Lower lobe of right lung (tissue), 2 donors: ENCODE data around the gene SCAI. TPM values are rescaled to one million over a fixed set of nuclear protein-coding genes. Genes with fewer than 3 reads are reported as not detected.
A peak's percentile ranks its signal among the peaks of the same experiment; 100 is the strongest.

Source experiments
- ATAC-seq, 2 donors: fragments of 200-7000 bp; cut with Tn5 transposase; one replicate each; pipeline ENCODE4 v1.9.1; 2020 to 2022; ENCODE audit warnings: mild to moderate bottlenecking in 2 of 2, moderate library complexity in 2 of 2
- DNase-seq: peaks from one replicate; pipeline ENCODE4 v3.0.0-alpha.2; 2020
- H3K27ac ChIP-seq: fragments of 200-600 bp; one replicate; pipeline ENCODE4 v1.8.0; 2022
- H3K27me3 ChIP-seq: fragments of 200-600 bp; one replicate; pipeline ENCODE4 v1.8.0; 2022; ENCODE audit warnings: low read depth
- H3K36me3 ChIP-seq: fragments of 200-600 bp; one replicate; pipeline ENCODE4 v1.8.0; 2022; ENCODE audit warnings: mild to moderate bottlenecking
- H3K4me1 ChIP-seq: fragments of 200-600 bp; one replicate; pipeline ENCODE4 v1.8.0; 2022
- H3K4me3 ChIP-seq: fragments of 200-600 bp; one replicate; pipeline ENCODE4 v1.8.0; 2022; ENCODE audit warnings: mild to moderate bottlenecking
- H3K9me3 ChIP-seq: fragments of 200-600 bp; one replicate; pipeline ENCODE4 v1.8.0; 2022
- CTCF ChIP-seq: fragments of 200-600 bp; IDR thresholded peaks from one replicate; pipeline ENCODE4 v1.8.0; 2022; ENCODE audit warnings: antibody characterized with exemption, mild to moderate bottlenecking
- intact Hi-C: fragments of 100-400 bp; cut with DNase I; formaldehyde crosslinking; loops from one replicate; pipeline ENCODE4 v1.11.0; 2022
- total RNA-seq: library from RNA; stranded (reverse); fragmentation: NEBNext Ultra II Directional; extraction: Animal tissue kit (Norgen Biotek cat#: 25700); gene quantifications from one replicate; pipeline ENCODE4 v1.2.1, GENCODE V29; 2021
- donor health status: DM: no; HTN: yes; CAD: no; lungs with severe emphysema.

The SCAI gene
- total RNA-seq, 1 donor from 2014 or later, result 22.3 TPM

- H3K9me3 ChIP-seq, result no peaks in the 10 kb centered on the region
- peaks cover 41% of the 10 kb centered on the region for H3K4me1 ChIP-seq
- H3K27ac ChIP-seq, result peak overlapping the region; percentile 18
- intact Hi-C loops, result no loop called here
- DNase-seq, result no peak
- peaks cover 31% of the 10 kb centered on the region for H3K36me3 ChIP-seq
- no peak for TF ChIP-seq CTCF
- no peak overlapping the region for H3K4me3 ChIP-seq
- H3K27me3 ChIP-seq, result no peaks in the 10 kb centered on the region
- ATAC-seq, result peak in 1 of 2 donors; percentile 5
Observed at GRCh38 chr9:125146247-125146646, 2.9 kb upstream of the SCAI start.

GRCh38 chr9:125145425-125145824 lies 2.1 kb upstream of the SCAI start:
- Histone ChIP-seq H3K4me1 (peaks cover 41% of the 10 kb centered on the region), H3K9me3 (no peaks in the 10 kb centered on the region), H3K27ac (no peak overlapping the region), H3K4me3 (no peak overlapping the region), H3K27me3 (no peaks in the 10 kb centered on the region), H3K36me3 (peaks cover 23% of the 10 kb centered on the region)
- no peak for ATAC-seq
- no peak for DNase-seq
- TF ChIP-seq CTCF, result no peak
- intact Hi-C loops, result no loop called here

DNA sequence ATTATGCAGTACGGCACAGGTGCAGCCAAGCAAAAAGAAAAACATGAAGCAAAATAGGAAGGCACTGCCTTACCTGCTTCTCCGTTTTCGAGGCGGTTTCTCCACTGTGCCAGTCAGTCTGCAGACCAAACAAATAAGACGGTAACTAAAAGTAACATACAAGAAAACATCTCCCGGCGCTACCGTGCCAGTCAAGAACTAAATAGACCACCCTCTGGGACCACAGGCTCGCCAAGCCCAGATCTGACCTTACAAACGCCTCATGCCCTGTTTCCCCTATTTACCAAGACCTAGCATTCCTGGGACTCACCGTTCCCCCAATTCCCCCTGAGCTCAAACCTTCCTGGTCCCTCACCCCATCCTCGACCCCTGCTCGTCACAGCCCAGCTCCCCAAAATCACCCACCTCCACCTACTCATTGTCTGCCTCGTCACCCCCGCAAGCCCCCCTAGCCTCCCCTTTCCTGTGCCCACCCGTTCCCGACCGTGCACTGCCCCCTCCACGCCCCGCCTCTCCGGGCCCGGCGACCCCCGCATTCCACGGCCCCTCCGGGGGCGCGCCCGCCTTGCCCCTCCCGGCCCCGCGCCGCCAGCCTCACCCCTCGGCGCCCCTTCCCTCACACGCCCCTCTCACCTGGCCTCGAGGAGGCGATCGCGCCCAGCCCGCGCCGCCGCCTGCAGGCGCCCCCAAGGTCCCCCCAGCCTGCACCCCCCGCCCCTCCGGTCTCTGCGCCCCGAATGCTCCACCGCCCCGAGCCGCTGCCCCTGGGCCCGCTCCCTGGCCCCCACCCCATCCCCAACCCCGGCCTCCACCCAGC lies 560 bp downstream of the SCAI start:
- H3K9me3 ChIP-seq, result no peaks in the 10 kb centered on the region
- ATAC-seq (no peak), DNase-seq (no peak)
- peaks cover 37% of the 10 kb centered on the region for H3K4me1 ChIP-seq
- no peak for TF ChIP-seq CTCF
- peaks cover 2% of the 10 kb centered on the region for H3K36me3 ChIP-seq
- H3K4me3 ChIP-seq, result peak overlapping the region; percentile 62
- H3K27me3 ChIP-seq, result no peaks in the 10 kb centered on the region
- intact Hi-C loops, result no loop called here
- peak overlapping the region; percentile 53 for H3K27ac ChIP-seq

DNA sequence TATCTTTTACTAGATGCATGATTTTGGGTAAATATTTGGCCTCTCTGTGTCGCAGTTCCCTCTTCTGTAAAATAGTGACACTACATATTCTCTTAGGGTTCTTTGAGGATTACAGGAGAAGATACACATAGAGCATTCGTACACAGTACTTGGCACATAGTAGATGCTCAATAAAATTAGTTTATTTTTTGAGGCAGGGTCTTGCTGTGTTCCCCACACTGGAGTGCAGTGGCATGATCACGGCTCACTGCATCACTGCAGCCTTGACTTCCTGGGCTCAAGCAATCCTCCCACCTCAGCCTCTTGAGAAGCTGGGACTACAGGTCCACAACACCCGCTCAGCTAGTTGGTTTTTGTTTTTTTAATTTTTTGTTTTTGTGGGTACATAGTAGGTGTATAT lies 1.6 kb downstream of the SCAI start:
- intact Hi-C loops, result no loop called here
- no peak overlapping the region for H3K27ac ChIP-seq
- no peaks in the 10 kb centered on the region for H3K36me3 ChIP-seq
- DNase-seq (no peak), ATAC-seq (no peak)
- no peak for TF ChIP-seq CTCF
- no peaks in the 10 kb centered on the region for H3K27me3 ChIP-seq
- H3K9me3 ChIP-seq, result no peaks in the 10 kb centered on the region
- peak overlapping the region; percentile 62 for H3K4me3 ChIP-seq
- peaks cover 26% of the 10 kb centered on the region for H3K4me1 ChIP-seq

- H3K27me3 ChIP-seq, result no peaks in the 10 kb centered on the region
- no peak for TF ChIP-seq CTCF
- H3K27ac ChIP-seq, result no peak overlapping the region
- ATAC-seq (peak in 1 of 2 donors; percentile 42), DNase-seq (no peak)
- H3K4me3 ChIP-seq, result no peak overlapping the region
- intact Hi-C loops, result no loop called here
- H3K36me3 ChIP-seq, result no peaks in the 10 kb centered on the region
- H3K9me3 ChIP-seq, result no peaks in the 10 kb centered on the region
- peaks cover 21% of the 10 kb centered on the region for H3K4me1 ChIP-seq
Observed at GRCh38 chr9:125141251-125141650, 2.1 kb downstream of the SCAI start.
